ENCODE measurements around the gene USP21. TPM values are rescaled to one million over a fixed set of nuclear protein-coding genes. Genes with fewer than 3 reads are reported as not detected.

Gene USP21
- total and polyA plus RNA-seq, 5 donors from 2014 or later, result 18.8 to 36.9 (median 24.7) TPM

DNA sequence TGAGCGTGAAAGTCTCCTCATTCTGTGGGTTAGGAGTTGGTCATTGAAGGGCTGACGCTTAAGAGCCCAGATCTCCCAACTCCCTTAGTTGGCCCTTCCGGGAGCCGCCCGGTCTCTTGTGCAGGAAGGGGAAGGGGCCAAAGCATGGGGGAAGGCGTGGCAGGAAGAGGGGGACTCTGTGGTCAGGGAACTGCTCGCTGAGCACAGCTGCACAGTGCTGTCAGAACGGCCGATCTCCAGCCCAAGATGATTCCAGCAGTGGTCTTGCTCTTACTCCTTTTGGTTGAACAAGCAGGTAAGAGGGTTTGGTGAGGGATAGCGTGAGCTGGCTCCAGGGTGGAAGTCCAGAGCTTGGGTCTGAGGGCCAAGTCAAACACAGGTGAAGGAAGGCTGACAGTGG is 55.8 kb downstream of the USP21 start, which contains the start of gene FCER1G:
FCER1G (plus strand) TSS at position 220 of the 400 bp plus-strand sequence; CDS start at position 247, 27 bp downstream.
- H3K4me3 Mint-ChIP-seq, result peak within 1 kb of the TSS; percentile 27 to 84 (median 70)
- ATAC-seq (ENCODE audit: low read depth in 2 of 2) (no peak), DNase-seq (peak in 1 of 3 donors; percentile 43)
- H3K4me1 ChIP-seq (ENCODE audit: control insufficient read depth, insufficient read depth, low read length, poor library complexity, severe bottlenecking), result peaks cover 37% of the 10 kb centered on the region
- H3K36me3 Mint-ChIP-seq, result peaks cover 32% of the 10 kb centered on the region
- H3K27ac Mint-ChIP-seq, result peak within 1 kb of the TSS; percentile 83 to 91 (median 87)
- H3K36me3 ChIP-seq (ENCODE audit: control insufficient read depth, insufficient read depth, low read length), result peaks cover 39% of the 10 kb centered on the region
- no peaks in the 10 kb centered on the region for H3K27me3 ChIP-seq (ENCODE audit: control insufficient read depth, insufficient read depth, low read length)
- H3K27me3 Mint-ChIP-seq, result no peaks in the 10 kb centered on the region
- no peak within 1 kb of the TSS for H3K27ac ChIP-seq (ENCODE audit: insufficient read depth, low read length, poor library complexity, severe bottlenecking)
- no peaks in the 10 kb centered on the region for H3K9me3 ChIP-seq (ENCODE audit: control insufficient read depth in 2 of 2, low read length in 2 of 2)
- H3K4me3 ChIP-seq (ENCODE audit: low read depth, low read length), result no peak within 1 kb of the TSS
- H3K9me3 Mint-ChIP-seq, result no peaks in the 10 kb centered on the region
- H3K4me1 Mint-ChIP-seq, result peaks cover 0 to 62% (median 29%) of the 10 kb centered on the region in 4 donors

Other genes starting within 250 kb of the USP21 start
- not detected for gene ITLN2, start 204.7 kb upstream of the USP21 start, total RNA-seq
- not detected for gene ITLN2, start 204.7 kb upstream of the USP21 start, polyA plus RNA-seq
- gene F11R, start 138.3 kb upstream of the USP21 start, total RNA-seq, result 18.4 TPM
- gene F11R, start 138.3 kb upstream of the USP21 start, polyA plus RNA-seq, result 10 to 100 TPM in 1 of 4 donors, 1 to 10 TPM in 3; 6.3 to 11.2 (median 7.9) TPM
- gene TSTD1, start 120.5 kb upstream of the USP21 start, total RNA-seq, result 61.3 TPM
- 100 to 1,000 TPM; 340 to 451 (median 422) TPM for gene TSTD1, start 120.5 kb upstream of the USP21 start, polyA plus RNA-seq
- 102 TPM for gene USF1, start 113.5 kb upstream of the USP21 start, total RNA-seq
- 1 to 10 TPM; 4.2 to 8.1 (median 6.1) TPM for gene USF1, start 113.5 kb upstream of the USP21 start, polyA plus RNA-seq
- 204 TPM for gene ARHGAP30, start 89.6 kb upstream of the USP21 start, total RNA-seq
- gene ARHGAP30, start 89.6 kb upstream of the USP21 start, polyA plus RNA-seq, result 100 to 1,000 TPM; 144 to 159 (median 151) TPM
- not detected for gene NECTIN4, start 69.9 kb upstream of the USP21 start, total RNA-seq
- gene NECTIN4, start 69.9 kb upstream of the USP21 start, polyA plus RNA-seq, result under 1 TPM in 1 of 4 donors, not detected in 3; 0.05 TPM
- gene KLHDC9, start 61.1 kb upstream of the USP21 start, total RNA-seq, result not detected
- under 1 TPM in 2 of 4 donors, not detected in 2; 0.28 to 0.46 TPM for gene KLHDC9, start 61.1 kb upstream of the USP21 start, polyA plus RNA-seq
- gene PFDN2, start 41.5 kb upstream of the USP21 start, total RNA-seq, result 48.0 TPM
- gene PFDN2, start 41.5 kb upstream of the USP21 start, polyA plus RNA-seq, result 100 to 1,000 TPM in 2 of 4 donors, 10 to 100 TPM in 2; 90.9 to 109 (median 98.6) TPM
- gene NIT1, start 41.4 kb upstream of the USP21 start, total RNA-seq, result 28.2 TPM
- gene NIT1, start 41.4 kb upstream of the USP21 start, polyA plus RNA-seq, result 10 to 100 TPM; 21.1 to 24.5 (median 22.2) TPM
- 40.9 TPM for gene DEDD, start 26.8 kb upstream of the USP21 start, total RNA-seq
- gene DEDD, start 26.8 kb upstream of the USP21 start, polyA plus RNA-seq, result 10 to 100 TPM; 39.5 to 46.4 (median 41.8) TPM
- gene UFC1, start 5.5 kb upstream of the USP21 start, total RNA-seq, result 115 TPM
- gene UFC1, start 5.5 kb upstream of the USP21 start, polyA plus RNA-seq, result 100 to 1,000 TPM; 147 to 188 (median 171) TPM
- gene PPOX, start 6.9 kb downstream of the USP21 start, total RNA-seq, result 45.3 TPM
- 10 to 100 TPM; 18.0 to 32.9 (median 22.3) TPM for gene PPOX, start 6.9 kb downstream of the USP21 start, polyA plus RNA-seq
- gene B4GALT3, start 18.0 kb downstream of the USP21 start, total RNA-seq, result 68.1 TPM
- 100 to 1,000 TPM in 1 of 4 donors, 10 to 100 TPM in 3; 75.6 to 104 (median 84.9) TPM for gene B4GALT3, start 18.0 kb downstream of the USP21 start, polyA plus RNA-seq
- gene ADAMTS4, start 39.6 kb downstream of the USP21 start, total RNA-seq, result 5.3 TPM
- 1 to 10 TPM in 1 of 4 donors, under 1 TPM in 2, not detected in 1; 0.36 to 1.4 (median 0.37) TPM for gene ADAMTS4, start 39.6 kb downstream of the USP21 start, polyA plus RNA-seq
- 67.5 TPM for gene NDUFS2, start 42.9 kb downstream of the USP21 start, total RNA-seq
- 100 to 1,000 TPM; 107 to 128 (median 117) TPM for gene NDUFS2, start 42.9 kb downstream of the USP21 start, polyA plus RNA-seq
- 2.9 TPM for gene FCER1G, start 55.8 kb downstream of the USP21 start, total RNA-seq
- 100 to 1,000 TPM in 2 of 4 donors, 10 to 100 TPM in 2; 48.4 to 121 (median 101) TPM for gene FCER1G, start 55.8 kb downstream of the USP21 start, polyA plus RNA-seq
- gene APOA2, start 64.1 kb downstream of the USP21 start, total RNA-seq, result not detected
- not detected for gene APOA2, start 64.1 kb downstream of the USP21 start, polyA plus RNA-seq
- gene TOMM40L, start 66.6 kb downstream of the USP21 start, total RNA-seq, result 8.6 TPM
- 1 to 10 TPM; 5.3 to 7.1 (median 6.0) TPM for gene TOMM40L, start 66.6 kb downstream of the USP21 start, polyA plus RNA-seq
- not detected for gene NR1I3, start 78.7 kb downstream of the USP21 start, total RNA-seq
- under 1 TPM in 1 of 4 donors, not detected in 3; 0.21 TPM for gene NR1I3, start 78.7 kb downstream of the USP21 start, polyA plus RNA-seq
- gene PCP4L1, start 99.2 kb downstream of the USP21 start, total RNA-seq, result not detected
- gene PCP4L1, start 99.2 kb downstream of the USP21 start, polyA plus RNA-seq, result under 1 TPM in 1 of 4 donors, not detected in 3; 0.38 TPM
- 2.3 TPM for gene MPZ, start 150.5 kb downstream of the USP21 start, total RNA-seq
- not detected for gene MPZ, start 150.5 kb downstream of the USP21 start, polyA plus RNA-seq
- 80.9 TPM for gene SDHC, start 154.9 kb downstream of the USP21 start, total RNA-seq
- 100 to 1,000 TPM; 198 to 294 (median 247) TPM for gene SDHC, start 154.9 kb downstream of the USP21 start, polyA plus RNA-seq
- not detected for gene CFAP126, start 208.4 kb downstream of the USP21 start, total RNA-seq
- not detected for gene CFAP126, start 208.4 kb downstream of the USP21 start, polyA plus RNA-seq

Data from CD4-positive, CD25-positive, alpha-beta regulatory T cell (primary cell).